ENCODE results near the gene DCST2.

DCST2 gene

GRCh38 chr1:155062151-155062686, 28.6 kb upstream of the DCST2 start:
- no peak overlapping the region for H3K4me3 ChIP-seq (ENCODE audit: low read depth, low read length)
- TF ChIP-seq CTCF (IDR thresholded peaks at IDR 0.05; ENCODE audit: borderline replicate concordance, insufficient read depth, low read depth, low read length): no peak

GRCh38 chr1:155061381-155062150, 28.0 kb upstream of the DCST2 start:
- TF ChIP-seq CTCF (IDR thresholded peaks at IDR 0.05; ENCODE audit: borderline replicate concordance, insufficient read depth, low read depth, low read length): peak; percentile 99
- H3K4me3 ChIP-seq (ENCODE audit: low read depth, low read length): no peak overlapping the region

GRCh38 chr1:155060736-155061135, 27.2 kb upstream of the DCST2 start:
- no peak overlapping the region for H3K4me3 ChIP-seq (ENCODE audit: low read depth, low read length)
- no peak for TF ChIP-seq CTCF (IDR thresholded peaks at IDR 0.05; ENCODE audit: borderline replicate concordance, insufficient read depth, low read depth, low read length)

GRCh38 chr1:155057788-155058211, 24.2 kb upstream of the DCST2 start:
- peak; percentile 22; the same call in 1 of the 2 replicates for TF ChIP-seq CTCF (IDR thresholded peaks at IDR 0.05; ENCODE audit: borderline replicate concordance, insufficient read depth, low read depth, low read length)
- no peak overlapping the region for H3K4me3 ChIP-seq (ENCODE audit: low read depth, low read length)

GRCh38 chr1:155057104-155057503, 23.5 kb upstream of the DCST2 start:
- H3K4me3 ChIP-seq (ENCODE audit: low read depth, low read length): no peak overlapping the region
- no peak for TF ChIP-seq CTCF (IDR thresholded peaks at IDR 0.05; ENCODE audit: borderline replicate concordance, insufficient read depth, low read depth, low read length)

GRCh38 chr1:155053531-155054105, 20.0 kb upstream of the DCST2 start:
- no peak for TF ChIP-seq CTCF (IDR thresholded peaks at IDR 0.05; ENCODE audit: borderline replicate concordance, insufficient read depth, low read depth, low read length)
- no peak overlapping the region for H3K4me3 ChIP-seq (ENCODE audit: low read depth, low read length)

All from GM12875 (cell line).